Liver (tissue), 3 donors: ENCODE measurements around the gene IFNA7.

ENCODE experiments used
- ATF3 ChIP-seq: IDR thresholded peaks from 2 replicates; pipeline ENCODE4 v1.6.1; 2016; ENCODE audit warnings: antibody characterized with exemption
- CTCF ChIP-seq: fragments of 150-350 bp; IDR thresholded peaks from 2 replicates; pipeline ENCODE4 v1.5.1; 2017; ENCODE audit warnings: improper control_type of control experiment, low read depth, low read length; ENCODE audit not compliant: missing input control
- FOXA1 ChIP-seq: IDR thresholded peaks from 2 replicates; pipeline ENCODE4 v1.6.1; 2016; ENCODE audit warnings: antibody characterized with exemption
- FOXA2 ChIP-seq: IDR thresholded peaks from 2 replicates; pipeline ENCODE4 v1.6.1; 2016; ENCODE audit warnings: antibody characterized with exemption
- GABPA ChIP-seq, 2 donors: IDR thresholded peaks in 1 of 2; conservative IDR thresholded peaks in 1 of 2; 2 replicates each; pipeline ENCODE4 v1.6.1; 2016; ENCODE audit warnings: antibody characterized with exemption in 2 of 2, mild to moderate bottlenecking in 1 of 2, moderate library complexity in 1 of 2
- JUND ChIP-seq, 2 donors: IDR thresholded peaks; 2 replicates each; pipeline ENCODE4 v1.6.1; 2016; ENCODE audit warnings: antibody characterized with exemption in 2 of 2
- MAX ChIP-seq: IDR thresholded peaks from 2 replicates; pipeline ENCODE4 v1.6.1; 2016; ENCODE audit warnings: antibody characterized with exemption
- NR2F2 ChIP-seq: IDR thresholded peaks from 2 replicates; pipeline ENCODE4 v1.6.1; 2016; ENCODE audit warnings: antibody characterized with exemption
- RAD21 ChIP-seq, 2 donors: IDR thresholded peaks; 2 replicates each; pipeline ENCODE4 v1.6.1; 2016; ENCODE audit warnings: antibody characterized with exemption in 2 of 2, mild to moderate bottlenecking in 2 of 2
- RXRA ChIP-seq, 2 donors: IDR thresholded peaks; 2 replicates each; pipeline ENCODE4 v1.6.1; 2017 to 2018; ENCODE audit warnings: antibody characterized with exemption in 2 of 2, mild to moderate bottlenecking in 1 of 2
- SP1 ChIP-seq: IDR thresholded peaks from 2 replicates; pipeline ENCODE4 v1.6.1; 2018; ENCODE audit warnings: antibody characterized with exemption, mild to moderate bottlenecking
- TAF1 ChIP-seq: conservative IDR thresholded peaks from 2 replicates; pipeline ENCODE4 v1.6.1; 2016; ENCODE audit warnings: antibody characterized with exemption, mild to moderate bottlenecking
- YY1 ChIP-seq: IDR thresholded peaks from 2 replicates; pipeline ENCODE4 v1.6.1; 2016; ENCODE audit warnings: antibody characterized with exemption, mild to moderate bottlenecking
- ZBTB33 ChIP-seq: IDR thresholded peaks from 2 replicates; pipeline ENCODE4 v1.6.1; 2016; ENCODE audit warnings: antibody characterized with exemption
- donor health status: healthy.
- donor health status: healthy.

- TF ChIP-seq CTCF (no peak), FOXA1 (no peak), YY1 (no peak), RAD21 (IDR thresholded peaks at IDR 0.05) (no peak), MAX (no peak), JUND (IDR thresholded peaks at IDR 0.05) (no peak), FOXA2 (no peak), ATF3 (no peak), SP1 (no peak), NR2F2 (no peak), ZBTB33 (no peak), GABPA (IDR thresholded peaks at IDR 0.05 in 1 of 2, conservative IDR thresholded peaks at IDR 0.05 in 1 of 2) (no peak), RXRA (IDR thresholded peaks at IDR 0.05) (no peak), TAF1 (no peak)
Observed at GRCh38 chr9:21228122-21228521, 26.1 kb upstream of the IFNA7 start, which contains the start of gene IFNA17.
